GM18511 (cell line): ENCODE data around the gene TMCO4.

Experiments
- ATAC-seq: cut with Tn5 transposase; IDR thresholded peaks from one replicate; pipeline ENCODE4 v1.9.1; 2021; ENCODE audit warnings: mild to moderate bottlenecking, moderate library complexity; ENCODE audit not compliant: unreplicated experiment

Gene TMCO4

GRCh38 chr1:19776933-19777332, 22.8 kb downstream of the TMCO4 start:
- no peak for ATAC-seq

- no peak for ATAC-seq
Measured at GRCh38 chr1:19776287-19776686, 23.4 kb downstream of the TMCO4 start.

GRCh38 chr1:19775831-19776230, 23.9 kb downstream of the TMCO4 start:
- no peak for ATAC-seq

GRCh38 chr1:19775317-19775716, 24.4 kb downstream of the TMCO4 start:
- no peak for ATAC-seq

- no peak for ATAC-seq
Measured at GRCh38 chr1:19774180-19774785, 25.4 kb downstream of the TMCO4 start.

- ATAC-seq = no peak
Measured at GRCh38 chr1:19773485-19773884, 26.2 kb downstream of the TMCO4 start.

GRCh38 chr1:19772053-19772452, 27.7 kb downstream of the TMCO4 start:
- ATAC-seq = no peak

- no peak for ATAC-seq
Measured at GRCh38 chr1:19771350-19771749, 28.4 kb downstream of the TMCO4 start.

GRCh38 chr1:19770436-19771190, 29.1 kb downstream of the TMCO4 start:
- no peak for ATAC-seq

- no peak for ATAC-seq
Measured at GRCh38 chr1:19769211-19769932, 30.3 kb downstream of the TMCO4 start.

- ATAC-seq = no peak
Measured at GRCh38 chr1:19768353-19769210, 31.1 kb downstream of the TMCO4 start.

- ATAC-seq = no peak
Measured at GRCh38 chr1:19765623-19766022, 34.1 kb downstream of the TMCO4 start.

- ATAC-seq = no peak
Measured at GRCh38 chr1:19764848-19765247, 34.9 kb downstream of the TMCO4 start.

- no peak for ATAC-seq
Measured at GRCh38 chr1:19762175-19762779, 37.4 kb downstream of the TMCO4 start.

- ATAC-seq = no peak
Measured at GRCh38 chr1:19759740-19760089, 40.0 kb downstream of the TMCO4 start.

GRCh38 chr1:19758227-19758830, 41.4 kb downstream of the TMCO4 start:
- no peak for ATAC-seq

- ATAC-seq = no peak
Measured at GRCh38 chr1:19757641-19758040, 42.1 kb downstream of the TMCO4 start.

GRCh38 chr1:19756480-19756879, 43.2 kb downstream of the TMCO4 start:
- ATAC-seq = no peak

GRCh38 chr1:19754482-19754881, 45.2 kb downstream of the TMCO4 start:
- no peak for ATAC-seq

GRCh38 chr1:19752083-19752696, 47.5 kb downstream of the TMCO4 start:
- ATAC-seq = no peak
